A549 (cell line): ENCODE results near the gene NCOA1. TPM values are rescaled to one million over a fixed set of nuclear protein-coding genes. Genes with fewer than 3 reads are reported as not detected.
A peak's percentile ranks its signal among the peaks of the same experiment; 100 is the strongest.

Experiments
- ATAC-seq, 2 experiments: fragments of 200-7000 bp in 1 of 2; fragments of >200 bp in 1 of 2; cut with Nextera tagmentation in 1 of 2; cut with Tn5 transposase in 1 of 2; 3 replicates each; pipeline versions ENCODE4 v1.8.0 to v1.9.1; 2018 to 2020; ENCODE audit warnings: mild to moderate bottlenecking in 1 of 2, moderate library complexity in 1 of 2
- CTCF ChIA-PET: fragments of 300-600 bp; sonication (Branson Sonifier 250); formaldehyde crosslinking; extraction: SDS; loops from one replicate; lab custom pipeline; 2021; ENCODE audit warnings: antibody characterized with exemption, inconsistent platforms; lab: Yijun Ruan, JAX
- POLR2A ChIA-PET: fragments of 350-600 bp; formaldehyde crosslinking; extraction: SDS; loops from one replicate; lab custom pipeline; 2021; ENCODE audit warnings: antibody characterized with exemption, inconsistent platforms; lab: Yijun Ruan, JAX
- DNase-seq, 2 experiments: peaks; one replicate each; pipeline versions ENCODE4 v3.0.0 to v3.0.0-alpha.2; 2011 to 2016; ENCODE audit warnings: low read depth in 1 of 2, low spot score in 1 of 2
- FAIRE-seq: peaks from 2 replicates; lab custom pipeline; 2011; peaks lifted over from hg19 to GRCh38; lab: Jason Lieb, UNC
- H3K27ac ChIP-seq, 2 experiments: fragments of >200 bp; sonication (Bioruptor Twin); formaldehyde crosslinking; 3 replicates each; pipeline ENCODE4 v1.5.1; 2016 to 2017
- H3K4me1 ChIP-seq: fragments of >200 bp; sonication (Bioruptor Twin); formaldehyde crosslinking; 3 replicates; pipeline ENCODE4 v1.6.1; 2016
- H3K4me2 ChIP-seq: fragments of >200 bp; sonication (Bioruptor Twin); formaldehyde crosslinking; 3 replicates; pipeline ENCODE4 v1.6.1; 2016
- H3K4me3 ChIP-seq: fragments of >200 bp; sonication (Bioruptor Twin); formaldehyde crosslinking; 3 replicates; pipeline ENCODE4 v1.5.1; 2016
- H3K9me3 ChIP-seq: fragments of >200 bp; sonication (Bioruptor Twin); formaldehyde crosslinking; 3 replicates; pipeline ENCODE4 v1.6.1; 2016
- CBX8 ChIP-seq: fragments of 200-600 bp; sonication (generic); IDR thresholded peaks from 2 replicates; pipeline ENCODE4 v1.6.1; 2016
- CEBPB ChIP-seq, 2 experiments: fragments of >200 bp in 1 of 2; sonication (Bioruptor Twin) in 1 of 2; formaldehyde crosslinking in 1 of 2; IDR thresholded peaks; 2 replicates each; pipeline ENCODE4 v1.6.1; 2012 to 2016
- CHD4 ChIP-seq: fragments of 200-600 bp; sonication (generic); IDR thresholded peaks from 2 replicates; pipeline ENCODE4 v1.6.1; 2016; ENCODE audit warnings: antibody characterized with exemption, mild to moderate bottlenecking, borderline replicate concordance
- FOSB ChIP-seq: fragments of 250-450 bp; sonication (Bioruptor Pico); IDR thresholded peaks from 2 replicates; pipeline ENCODE4 v1.5.0; 2020; ENCODE audit warnings: mild to moderate bottlenecking, moderate library complexity
- FOXS1 ChIP-seq: fragments of 250-450 bp; sonication (Bioruptor Pico); IDR thresholded peaks from 2 replicates; pipeline ENCODE4 v1.5.0; 2020; ENCODE audit warnings: mild to moderate bottlenecking, moderate library complexity
- HOXA7 ChIP-seq: fragments of 250-450 bp; sonication (Bioruptor Pico); IDR thresholded peaks from 2 replicates; pipeline ENCODE4 v1.5.0; 2020; ENCODE audit warnings: mild to moderate bottlenecking, moderate library complexity
- HOXB13 ChIP-seq: fragments of 250-450 bp; sonication (Bioruptor Pico); IDR thresholded peaks from 2 replicates; pipeline ENCODE4 v1.5.0; 2020; ENCODE audit warnings: low read depth, mild to moderate bottlenecking, moderate library complexity
- JUN ChIP-seq, 2 experiments: fragments of >200 bp; sonication (Bioruptor Twin); formaldehyde crosslinking; IDR thresholded peaks; 2 replicates in 1 of 2; 3 replicates in 1 of 2; pipeline ENCODE4 v1.6.1; 2016 to 2017
- KDM1A ChIP-seq: fragments of 200-600 bp; sonication (generic); IDR thresholded peaks from 2 replicates; pipeline ENCODE4 v1.6.1; 2016; ENCODE audit warnings: low read depth, mild to moderate bottlenecking
- KDM5A ChIP-seq: fragments of 200-600 bp; sonication (generic); IDR thresholded peaks from 2 replicates; pipeline ENCODE4 v1.6.1; 2016; ENCODE audit warnings: antibody characterized with exemption, mild to moderate bottlenecking
- MAFK ChIP-seq: fragments of 450-650 bp; IDR thresholded peaks from 2 replicates; pipeline ENCODE4 v1.6.1; 2014; ENCODE audit not compliant: partially characterized antibody
- MAZ ChIP-seq: fragments of 150-350 bp; IDR thresholded peaks from 2 replicates; pipeline ENCODE4 v1.6.1; 2014; ENCODE audit warnings: antibody characterized with exemption, low read depth, low read length, borderline replicate concordance
- MYC ChIP-seq: IDR thresholded peaks from 2 replicates; pipeline ENCODE4 v1.6.1; 2012; ENCODE audit warnings: mild to moderate bottlenecking, inconsistent platforms, low read length, improper control_type of control experiment, borderline replicate concordance
- NPAS2 ChIP-seq: fragments of 250-450 bp; sonication (Bioruptor Pico); IDR thresholded peaks from 2 replicates; pipeline ENCODE4 v1.8.0; 2022; ENCODE audit warnings: mild to moderate bottlenecking, moderate library complexity, borderline replicate concordance
- PHF8 ChIP-seq: fragments of 200-600 bp; sonication (generic); IDR thresholded peaks from 2 replicates; pipeline ENCODE4 v1.6.1; 2016; ENCODE audit warnings: low read depth, mild to moderate bottlenecking, antibody characterized with exemption, moderate library complexity, borderline replicate concordance
- POLR2AphosphoS2 ChIP-seq: conservative IDR thresholded peaks from 2 replicates; pipeline ENCODE4 v1.6.1; 2012; ENCODE audit warnings: low read length, improper control_type of control experiment, inconsistent platforms
- RARB ChIP-seq: fragments of 250-450 bp; sonication (Bioruptor Pico); IDR thresholded peaks from 2 replicates; pipeline ENCODE4 v1.8.0; 2021; ENCODE audit warnings: mild to moderate bottlenecking, moderate library complexity
- RCOR1 ChIP-seq: fragments of 150-350 bp; IDR thresholded peaks from 2 replicates; pipeline ENCODE4 v1.6.1; 2014; ENCODE audit warnings: antibody characterized with exemption, low read length, low read depth
- TFCP2L1 ChIP-seq: fragments of 250-450 bp; sonication (Bioruptor Pico); IDR thresholded peaks from 2 replicates; pipeline ENCODE4 v1.5.0; 2021; ENCODE audit warnings: mild to moderate bottlenecking
- TP53 ChIP-seq: fragments of 250-450 bp; sonication (Bioruptor Pico); IDR thresholded peaks from 2 replicates; pipeline ENCODE4 v1.5.0; 2021; ENCODE audit warnings: mild to moderate bottlenecking, moderate library complexity
- ZC3H11A ChIP-seq: fragments of 450-650 bp; IDR thresholded peaks from 2 replicates; pipeline ENCODE4 v1.6.1; 2014; ENCODE audit warnings: antibody characterized with exemption, mild to moderate bottlenecking
- ZFP36 ChIP-seq: fragments of 450-650 bp; IDR thresholded peaks from 2 replicates; pipeline ENCODE4 v1.6.1; 2014; ENCODE audit warnings: borderline replicate concordance; ENCODE audit not compliant: partially characterized antibody
- WGBS: methylation state at CpG from one replicate; pipeline ENCODE4 v1.1.6; 2017; ENCODE audit errors: missing lambda C conversion rate; 5-methylcytosine and 5-hydroxymethylcytosine counted together
- polyA plus RNA-seq, 4 experiments: library from polyadenylated mRNA; depleted of rRNA in 3 of 4; stranded (reverse); fragments of >200 nt; fragmentation: RNase III in 1 of 4; extraction: RNeasy Plus Mini Kit Qiagen cat#74134 plus additional on column Dnase treatment in 1 of 4; gene quantifications; 2 replicates in 3 of 4; 3 replicates in 1 of 4; pipeline ENCODE4 v1.2.3, GENCODE V29; 2011 to 2017
- TF ChIP-seq, protein P1 (sequence below): IDR thresholded peaks from 2 replicates; pipeline ENCODE4 v1.6.1; 2012
- TF ChIP-seq, protein P2 (sequence below): fragments of >200 bp; sonication (Bioruptor Twin); formaldehyde crosslinking; IDR thresholded peaks from 2 replicates; pipeline ENCODE4 v1.6.1; 2016
- TF ChIP-seq, protein P3 (sequence below): fragments of 250-450 bp; sonication (Bioruptor Pico); IDR thresholded peaks from 2 replicates; pipeline ENCODE4 v1.5.0; 2020; ENCODE audit warnings: low read depth, mild to moderate bottlenecking, moderate library complexity
- TF ChIP-seq, protein P4 (sequence below): IDR thresholded peaks from 2 replicates; pipeline ENCODE4 v1.6.1; 2012; ENCODE audit warnings: low read depth, borderline replicate concordance
- TF ChIP-seq, protein P5 (sequence below): fragments of 200-600 bp; sonication (generic); IDR thresholded peaks from 2 replicates; pipeline ENCODE4 v1.6.1; 2016; ENCODE audit warnings: antibody characterized with exemption, mild to moderate bottlenecking, moderate library complexity

NCOA1 gene
- polyA plus RNA-seq, 2 of the 4 experiments (the other 2 are of a cell fraction), result 7.6 to 29.9 TPM

DNA sequence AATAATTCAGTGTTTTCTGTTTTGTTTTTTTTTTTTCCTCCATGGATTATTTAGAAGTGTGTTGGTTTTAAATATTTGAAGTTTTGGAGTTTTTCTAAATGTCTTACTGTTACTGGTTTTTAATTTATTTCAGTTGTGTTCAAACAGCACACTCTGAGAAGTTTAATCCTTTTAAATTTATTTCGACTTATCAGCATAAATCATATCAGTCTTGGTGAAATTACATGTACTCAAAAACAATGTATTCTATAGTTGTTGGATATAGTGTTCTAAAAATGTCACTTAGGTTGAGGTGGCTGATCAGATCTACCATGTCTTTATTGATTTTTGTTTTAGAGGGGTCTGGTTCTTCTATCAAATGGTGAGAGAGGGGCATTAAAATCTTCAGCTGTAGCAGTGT, 134.7 kb downstream of the NCOA1 start:
- Histone ChIP-seq H3K4me1 (no peaks in the 10 kb centered on the region), H3K27ac (no peak overlapping the region), H3K4me2 (no peak overlapping the region), H3K9me3 (no peaks in the 10 kb centered on the region), H3K4me3 (no peak overlapping the region)
- CTCF ChIA-PET, result no interaction called here
- ATAC-seq (no peak), DNase-seq (no peak), FAIRE-seq (no peak)
- TF ChIP-seq HOXA7 (CRISPR knock-in tag), result no peak
- TF ChIP-seq MAFK, result peak; percentile 63
- POLR2A ChIA-PET, result no interaction called here
- 75% methylated on average over 1 of the region's 1 CpG for WGBS

DNA sequence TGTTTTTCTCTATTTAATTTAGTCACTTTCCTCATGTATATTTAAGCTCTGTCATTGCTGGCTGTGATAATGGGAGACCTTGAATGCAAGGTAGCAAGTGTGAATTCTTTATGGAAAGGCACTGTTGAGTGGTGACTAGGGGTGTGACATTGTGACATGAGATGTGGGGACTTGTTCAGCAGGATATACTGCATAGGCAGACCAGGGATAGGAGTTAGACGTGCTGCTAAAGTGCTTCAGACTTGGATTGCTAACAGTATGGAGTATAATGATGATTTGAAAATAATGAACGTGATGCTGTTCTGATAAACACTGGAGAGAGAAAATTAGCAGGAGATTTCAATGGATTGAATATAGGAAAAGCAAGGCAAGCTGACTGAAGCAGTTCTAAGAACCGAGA, 135.1 kb downstream of the NCOA1 start:
- POLR2A ChIA-PET, result no interaction called here
- Histone ChIP-seq H3K4me2 (no peak overlapping the region), H3K27ac (no peak overlapping the region), H3K9me3 (no peaks in the 10 kb centered on the region), H3K4me3 (no peak overlapping the region), H3K4me1 (no peaks in the 10 kb centered on the region)
- DNase-seq (no peak), FAIRE-seq (no peak), ATAC-seq (no peak)
- CTCF ChIA-PET, result interaction anchor here (1.1 kb wide), 1 partner anchor 60 kb away, joined by 3 read pairs; no protein-coding TSS in a partner anchor
- TF ChIP-seq CHD4 (no peak), ZFP36 (no peak), MAFK (no peak), MYC (no peak)
- WGBS, result 86% methylated on average over 3 of the region's 3 CpGs

DNA sequence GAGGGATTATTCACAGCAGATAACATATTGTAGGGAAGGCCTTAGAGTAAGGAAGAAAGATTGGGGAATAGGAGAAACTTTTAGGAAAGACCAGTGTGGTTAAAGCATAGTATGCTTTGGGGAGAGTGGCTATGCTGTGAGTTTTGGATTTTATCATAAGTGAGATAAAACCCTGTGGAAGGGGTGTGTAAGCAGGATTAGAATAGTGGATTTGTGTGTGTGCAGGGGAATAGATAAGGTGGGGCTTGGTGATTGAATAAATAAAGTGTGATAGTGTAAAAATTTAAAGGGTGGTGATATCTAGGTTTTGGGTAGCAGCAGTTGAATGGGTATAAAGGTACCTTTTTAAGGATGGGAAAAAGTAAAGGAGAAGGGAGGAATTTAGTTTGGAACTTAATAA, 137.7 kb downstream of the NCOA1 start:
- Histone ChIP-seq H3K27ac (no peak overlapping the region), H3K9me3 (no peaks in the 10 kb centered on the region), H3K4me3 (no peak overlapping the region), H3K4me1 (no peaks in the 10 kb centered on the region), H3K4me2 (no peak overlapping the region)
- FAIRE-seq (peak; percentile 36), DNase-seq (no peak), ATAC-seq (no peak)
- CTCF ChIA-PET, result interaction anchor here (0.6 kb wide), 1 partner anchor 219 kb away, joined by 3 read pairs; no protein-coding TSS in a partner anchor
- POLR2A ChIA-PET, result no interaction called here
- no peak for TF ChIP-seq FOSB (CRISPR knock-in tag)
- TF ChIP-seq JUN (IDR thresholded peaks at IDR 0.05), result no peak
- TF ChIP-seq MAZ, result no peak
- TF ChIP-seq, protein P1, sequence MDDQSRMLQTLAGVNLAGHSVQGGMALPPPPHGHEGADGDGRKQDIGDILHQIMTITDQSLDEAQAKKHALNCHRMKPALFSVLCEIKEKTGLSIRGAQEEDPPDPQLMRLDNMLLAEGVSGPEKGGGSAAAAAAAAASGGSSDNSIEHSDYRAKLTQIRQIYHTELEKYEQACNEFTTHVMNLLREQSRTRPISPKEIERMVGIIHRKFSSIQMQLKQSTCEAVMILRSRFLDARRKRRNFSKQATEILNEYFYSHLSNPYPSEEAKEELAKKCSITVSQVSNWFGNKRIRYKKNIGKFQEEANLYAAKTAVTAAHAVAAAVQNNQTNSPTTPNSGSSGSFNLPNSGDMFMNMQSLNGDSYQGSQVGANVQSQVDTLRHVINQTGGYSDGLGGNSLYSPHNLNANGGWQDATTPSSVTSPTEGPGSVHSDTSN, result no peak
- TF ChIP-seq RARB (CRISPR knock-in tag), result no peak
- no peak for TF ChIP-seq POLR2AphosphoS2
- TF ChIP-seq MYC, result no peak
- TF ChIP-seq PHF8, result no peak
- TF ChIP-seq TFCP2L1 (CRISPR knock-in tag), result no peak
- TF ChIP-seq RCOR1, result no peak
- no peak for TF ChIP-seq HOXB13 (CRISPR knock-in tag)
- TF ChIP-seq, protein P2, sequence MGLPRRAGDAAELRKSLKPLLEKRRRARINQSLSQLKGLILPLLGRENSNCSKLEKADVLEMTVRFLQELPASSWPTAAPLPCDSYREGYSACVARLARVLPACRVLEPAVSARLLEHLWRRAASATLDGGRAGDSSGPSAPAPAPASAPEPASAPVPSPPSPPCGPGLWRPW, result no peak
- TF ChIP-seq FOXS1 (CRISPR knock-in tag), result no peak

DNA sequence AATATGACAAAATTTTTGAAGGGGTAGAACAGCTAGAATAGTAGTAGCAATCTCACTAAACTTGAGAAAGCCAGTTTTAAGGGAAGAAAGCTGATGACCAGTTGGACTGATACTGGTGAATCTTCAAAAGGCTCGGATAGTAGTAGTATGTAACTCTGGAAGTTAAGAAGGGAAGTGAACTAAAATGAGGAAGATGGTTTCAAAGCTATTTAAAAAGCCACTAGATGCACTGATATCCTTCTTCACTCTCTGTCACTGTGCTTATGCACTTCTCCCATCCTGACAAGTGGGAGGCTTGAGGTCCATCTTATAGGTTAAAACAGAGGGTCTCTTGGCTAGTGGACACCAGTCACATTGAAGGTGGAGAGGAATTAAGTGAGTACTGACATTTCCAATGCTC, 141.1 kb downstream of the NCOA1 start:
- POLR2A ChIA-PET, result no interaction called here
- CTCF ChIA-PET, result no interaction called here
- Histone ChIP-seq H3K4me2 (no peak overlapping the region), H3K4me3 (no peak overlapping the region), H3K27ac (no peak overlapping the region), H3K4me1 (no peaks in the 10 kb centered on the region), H3K9me3 (no peaks in the 10 kb centered on the region)
- ATAC-seq (no peak), DNase-seq (no peak), FAIRE-seq (no peak)
- 80% methylated on average over 1 of the region's 1 CpG for WGBS
- TF ChIP-seq KDM1A (no peak), KDM5A (no peak), CBX8 (no peak), NPAS2 (CRISPR knock-in tag) (no peak), TP53 (CRISPR knock-in tag) (no peak), ZC3H11A (no peak), CEBPB (IDR thresholded peaks at IDR 0.05) (no peak)
- TF ChIP-seq, protein P3, sequence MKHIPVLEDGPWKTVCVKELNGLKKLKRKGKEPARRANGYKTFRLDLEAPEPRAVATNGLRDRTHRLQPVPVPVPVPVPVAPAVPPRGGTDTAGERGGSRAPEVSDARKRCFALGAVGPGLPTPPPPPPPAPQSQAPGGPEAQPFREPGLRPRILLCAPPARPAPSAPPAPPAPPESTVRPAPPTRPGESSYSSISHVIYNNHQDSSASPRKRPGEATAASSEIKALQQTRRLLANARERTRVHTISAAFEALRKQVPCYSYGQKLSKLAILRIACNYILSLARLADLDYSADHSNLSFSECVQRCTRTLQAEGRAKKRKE (CRISPR knock-in tag), result no peak
- TF ChIP-seq, protein P4, sequence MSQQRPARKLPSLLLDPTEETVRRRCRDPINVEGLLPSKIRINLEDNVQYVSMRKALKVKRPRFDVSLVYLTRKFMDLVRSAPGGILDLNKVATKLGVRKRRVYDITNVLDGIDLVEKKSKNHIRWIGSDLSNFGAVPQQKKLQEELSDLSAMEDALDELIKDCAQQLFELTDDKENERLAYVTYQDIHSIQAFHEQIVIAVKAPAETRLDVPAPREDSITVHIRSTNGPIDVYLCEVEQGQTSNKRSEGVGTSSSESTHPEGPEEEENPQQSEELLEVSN, result no peak
- TF ChIP-seq, protein P5, sequence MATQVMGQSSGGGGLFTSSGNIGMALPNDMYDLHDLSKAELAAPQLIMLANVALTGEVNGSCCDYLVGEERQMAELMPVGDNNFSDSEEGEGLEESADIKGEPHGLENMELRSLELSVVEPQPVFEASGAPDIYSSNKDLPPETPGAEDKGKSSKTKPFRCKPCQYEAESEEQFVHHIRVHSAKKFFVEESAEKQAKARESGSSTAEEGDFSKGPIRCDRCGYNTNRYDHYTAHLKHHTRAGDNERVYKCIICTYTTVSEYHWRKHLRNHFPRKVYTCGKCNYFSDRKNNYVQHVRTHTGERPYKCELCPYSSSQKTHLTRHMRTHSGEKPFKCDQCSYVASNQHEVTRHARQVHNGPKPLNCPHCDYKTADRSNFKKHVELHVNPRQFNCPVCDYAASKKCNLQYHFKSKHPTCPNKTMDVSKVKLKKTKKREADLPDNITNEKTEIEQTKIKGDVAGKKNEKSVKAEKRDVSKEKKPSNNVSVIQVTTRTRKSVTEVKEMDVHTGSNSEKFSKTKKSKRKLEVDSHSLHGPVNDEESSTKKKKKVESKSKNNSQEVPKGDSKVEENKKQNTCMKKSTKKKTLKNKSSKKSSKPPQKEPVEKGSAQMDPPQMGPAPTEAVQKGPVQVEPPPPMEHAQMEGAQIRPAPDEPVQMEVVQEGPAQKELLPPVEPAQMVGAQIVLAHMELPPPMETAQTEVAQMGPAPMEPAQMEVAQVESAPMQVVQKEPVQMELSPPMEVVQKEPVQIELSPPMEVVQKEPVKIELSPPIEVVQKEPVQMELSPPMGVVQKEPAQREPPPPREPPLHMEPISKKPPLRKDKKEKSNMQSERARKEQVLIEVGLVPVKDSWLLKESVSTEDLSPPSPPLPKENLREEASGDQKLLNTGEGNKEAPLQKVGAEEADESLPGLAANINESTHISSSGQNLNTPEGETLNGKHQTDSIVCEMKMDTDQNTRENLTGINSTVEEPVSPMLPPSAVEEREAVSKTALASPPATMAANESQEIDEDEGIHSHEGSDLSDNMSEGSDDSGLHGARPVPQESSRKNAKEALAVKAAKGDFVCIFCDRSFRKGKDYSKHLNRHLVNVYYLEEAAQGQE, result no peak
